ENCODE data around the gene FBRSL1. TPM values are rescaled to one million over a fixed set of nuclear protein-coding genes. Genes with fewer than 3 reads are reported as not detected.

FBRSL1 gene
- polyA plus RNA-seq, 1 of the 3 experiments (the other 2 are of a cell fraction) = 5.5 TPM

DNA sequence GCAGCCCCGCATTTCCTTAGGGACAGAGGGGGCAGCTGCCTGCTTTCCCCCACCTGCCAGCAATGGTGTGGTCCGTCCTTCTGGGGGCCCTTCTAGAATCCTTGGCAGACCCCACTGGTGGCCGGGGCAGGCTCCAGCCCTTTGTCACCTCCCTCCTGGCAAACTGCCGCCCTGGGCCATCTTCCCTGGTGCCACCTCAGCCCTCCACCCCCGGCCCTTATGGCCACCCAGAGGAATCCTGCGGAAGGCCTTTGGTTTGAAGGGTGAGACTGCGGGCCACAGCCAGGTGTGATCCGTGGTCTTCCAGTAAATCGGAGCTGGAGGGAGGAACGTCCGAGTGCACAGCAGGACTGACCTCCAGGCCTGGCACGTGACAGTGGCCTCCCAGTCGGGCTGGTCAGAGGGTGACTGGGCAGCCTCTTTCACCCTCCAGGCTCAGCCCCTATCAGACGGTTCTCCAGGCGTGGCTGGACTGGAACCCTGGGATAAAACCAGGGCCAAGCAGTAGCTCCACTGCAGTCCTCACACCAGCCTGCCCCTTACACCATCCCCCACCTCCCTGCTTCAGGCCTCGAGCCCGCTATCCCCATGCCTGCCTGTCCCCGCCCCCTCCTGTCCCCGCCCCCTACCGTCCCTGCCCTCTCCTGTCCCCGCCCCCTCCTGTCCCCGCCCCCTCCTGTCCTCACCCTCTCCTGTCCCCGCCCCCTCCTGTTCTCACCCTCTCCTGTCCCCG, 12.4 kb downstream of the FBRSL1 start (continued):
- TF ChIP-seq, protein P1, sequence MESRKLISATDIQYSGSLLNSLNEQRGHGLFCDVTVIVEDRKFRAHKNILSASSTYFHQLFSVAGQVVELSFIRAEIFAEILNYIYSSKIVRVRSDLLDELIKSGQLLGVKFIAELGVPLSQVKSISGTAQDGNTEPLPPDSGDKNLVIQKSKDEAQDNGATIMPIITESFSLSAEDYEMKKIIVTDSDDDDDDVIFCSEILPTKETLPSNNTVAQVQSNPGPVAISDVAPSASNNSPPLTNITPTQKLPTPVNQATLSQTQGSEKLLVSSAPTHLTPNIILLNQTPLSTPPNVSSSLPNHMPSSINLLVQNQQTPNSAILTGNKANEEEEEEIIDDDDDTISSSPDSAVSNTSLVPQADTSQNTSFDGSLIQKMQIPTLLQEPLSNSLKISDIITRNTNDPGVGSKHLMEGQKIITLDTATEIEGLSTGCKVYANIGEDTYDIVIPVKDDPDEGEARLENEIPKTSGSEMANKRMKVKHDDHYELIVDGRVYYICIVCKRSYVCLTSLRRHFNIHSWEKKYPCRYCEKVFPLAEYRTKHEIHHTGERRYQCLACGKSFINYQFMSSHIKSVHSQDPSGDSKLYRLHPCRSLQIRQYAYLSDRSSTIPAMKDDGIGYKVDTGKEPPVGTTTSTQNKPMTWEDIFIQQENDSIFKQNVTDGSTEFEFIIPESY (IDR thresholded peaks at IDR 0.05; ENCODE audit: borderline replicate concordance, low read depth) = no peak
- TF ChIP-seq SMC3 (IDR thresholded peaks at IDR 0.05; ENCODE audit: low read depth, low read length) = no peak

GRCh38 chr12:132502882-132503193, 12.9 kb downstream of the FBRSL1 start:
- 94% methylated on average over 4 of the region's 8 CpGs for WGBS (ENCODE audit: low lambda C conversion rate)
- H3K4me2 ChIP-seq = no peak overlapping the region
- no peaks in the 10 kb centered on the region for H3K9me2 ChIP-seq
- H3K79me2 ChIP-seq (ENCODE audit: insufficient read depth) = peaks cover 73% of the 10 kb centered on the region
- H3K27ac ChIP-seq (ENCODE audit: low read depth in 2 of 2, low read length in 1 of 2) = no peak overlapping the region
- peaks cover 8 to 46% of the 10 kb centered on the region in 2 experiments; a peak in 2 of 4 replicates for H3K4me1 ChIP-seq (ENCODE audit: control insufficient read depth in 1 of 2, insufficient read depth in 2 of 2, low read depth in 1 of 2, low read length in 1 of 2)
- peaks cover 98% of the 10 kb centered on the region for H4K20me1 ChIP-seq (ENCODE audit: insufficient read depth)
- no peak overlapping the region for H3K4me3 ChIP-seq (ENCODE audit: low read depth in 2 of 2, low read length in 1 of 2)
- DNase-seq = no peak
- H2AFZ ChIP-seq (ENCODE audit: low read depth) = no peak overlapping the region
- no peak for TF ChIP-seq EZH2phosphoT487 (IDR thresholded peaks at IDR 0.05; ENCODE audit: borderline replicate concordance, low read depth)
- TF ChIP-seq REST (IDR thresholded peaks at IDR 0.05; ENCODE audit: low read depth, low read length) = no peak
- TF ChIP-seq TAF1 (IDR thresholded peaks at IDR 0.05; ENCODE audit: borderline replicate concordance, low read depth, low read length) = no peak
- TF ChIP-seq FOXM1 (IDR thresholded peaks at IDR 0.05; ENCODE audit: low read depth) = no peak
- TF ChIP-seq POLR2AphosphoS5 (IDR thresholded peaks at IDR 0.05; ENCODE audit: low read depth, low read length) = no peak
- TF ChIP-seq ELF1 (IDR thresholded peaks at IDR 0.05) = no peak
- no peak for TF ChIP-seq RAD21 (IDR thresholded peaks at IDR 0.05; ENCODE audit: low read length)
- no peak for TF ChIP-seq NFIC (IDR thresholded peaks at IDR 0.05; ENCODE audit: borderline replicate concordance)
- TF ChIP-seq CHD2 (IDR thresholded peaks at IDR 0.05; ENCODE audit: low read length, partially characterized antibody) = no peak
- TF ChIP-seq GATA2 (CRISPR knock-in tag; IDR thresholded peaks at IDR 0.05) = no peak
- no peaks in the 10 kb centered on the region for H3K36me3 ChIP-seq (replicated peaks in 1 of 2; ENCODE audit: control insufficient read depth in 1 of 2, insufficient read depth in 2 of 2, low read length in 1 of 2)
- no peaks in the 10 kb centered on the region for H3K9me3 ChIP-seq
- H3K9ac ChIP-seq = no peak overlapping the region
- ChIA-PET POLR2A (interaction anchor here (1.0 kb wide), 1 partner anchor 9 kb away, joined by 3 read pairs; no protein-coding TSS in a partner anchor), CTCF (interaction anchor here (0.6 to 1.2 kb wide), 2 partner anchors 21 to 88 kb away, joined by 3 to 5 read pairs; no protein-coding TSS in a partner anchor)
- no peaks in the 10 kb centered on the region for H3F3A ChIP-seq (replicated peaks; ENCODE audit: insufficient read depth)
- no peaks in the 10 kb centered on the region for H3K27me3 ChIP-seq (ENCODE audit: insufficient read depth)

All from SK-N-SH (cell line).